Inflammatory macrophage treated with lipopolysaccharide for 4 hours (primary cell): ENCODE measurements around the gene PRR11.
"Not testable (repeated sequence)": the region's sequence is repeated elsewhere in the genome, so short reads cannot be mapped to it uniquely, and the experiment has no call there.

Experiments used
- DNase-seq: peaks from one replicate; pipeline ENCODE4 v3.0.0-alpha.2; 2020

The PRR11 gene

DNA sequence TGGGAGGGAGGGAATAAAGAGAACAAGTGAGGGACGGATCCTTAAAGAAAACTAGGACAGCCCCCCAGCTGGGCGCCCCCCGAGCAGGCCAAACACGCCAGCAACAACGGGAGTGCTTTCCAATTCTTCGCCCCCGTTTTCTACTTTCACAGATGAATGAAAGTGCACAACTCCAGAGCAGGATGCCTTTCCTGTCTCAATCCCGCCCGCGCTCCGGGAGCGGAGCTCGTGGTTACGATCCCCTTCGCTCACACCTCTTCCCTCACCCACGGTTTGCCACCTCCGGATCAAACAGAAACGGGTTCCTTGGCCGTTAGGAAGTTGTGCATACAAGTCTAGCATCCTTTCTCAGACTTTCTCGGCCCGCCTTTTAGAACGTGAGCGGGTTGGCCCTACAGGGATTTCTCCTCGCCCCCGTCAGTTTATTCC, 1.2 kb upstream of the PRR11 start:
- peak; percentile 5 for DNase-seq

- DNase-seq: peak; percentile 99
Observed at GRCh38 chr17:59154721-59155438, 666 bp upstream of the PRR11 start, which contains the start of gene SKA2. TSS of gene SKA2 (minus strand) at chr17:59155186. CDS start at chr17:59155163, 23 bp downstream.

DNA sequence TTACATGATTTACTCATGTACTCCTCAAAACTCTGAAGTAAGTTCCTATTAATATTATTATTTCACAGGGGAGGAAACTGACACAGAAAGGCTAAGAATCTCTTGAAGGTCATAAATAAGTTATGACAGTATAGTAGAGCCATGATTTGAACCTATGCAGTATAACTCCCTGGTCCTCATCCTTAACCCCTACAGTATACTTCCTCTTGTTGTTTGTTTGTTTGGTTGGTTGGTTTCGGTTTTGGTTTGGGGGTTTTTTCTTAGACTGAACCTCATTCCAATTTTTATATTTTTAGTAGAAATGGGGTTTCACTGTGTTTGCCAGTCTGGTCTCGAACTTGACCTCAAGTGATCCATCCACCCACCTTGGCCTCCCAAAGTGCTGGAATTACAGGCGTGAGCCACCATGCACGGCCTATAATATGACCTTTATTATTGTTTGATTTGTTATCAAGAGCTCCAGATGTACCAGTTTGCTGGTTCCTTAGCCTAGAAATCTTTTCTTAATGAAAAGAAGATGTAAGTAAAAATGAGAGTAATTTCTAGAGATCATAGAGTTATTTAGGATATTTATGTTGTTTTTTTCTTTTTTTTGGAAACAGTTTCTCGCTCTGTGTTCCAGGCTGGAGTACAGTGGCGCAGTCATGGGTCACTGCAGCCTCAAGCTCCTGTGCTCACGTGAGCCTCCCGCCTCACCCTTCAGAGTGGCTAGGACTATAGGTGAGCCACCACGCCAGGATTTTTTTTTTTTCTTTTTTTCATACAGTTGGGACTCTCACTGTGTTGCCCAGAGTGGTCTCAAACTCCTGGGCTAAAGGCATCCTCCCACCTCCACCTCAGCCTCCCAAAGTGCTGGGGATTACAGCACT, 4.8 kb downstream of the PRR11 start:
- DNase-seq: peak; percentile 37

- no peak for DNase-seq
Observed at GRCh38 chr17:59161477-59161876, 5.9 kb downstream of the PRR11 start.

DNA sequence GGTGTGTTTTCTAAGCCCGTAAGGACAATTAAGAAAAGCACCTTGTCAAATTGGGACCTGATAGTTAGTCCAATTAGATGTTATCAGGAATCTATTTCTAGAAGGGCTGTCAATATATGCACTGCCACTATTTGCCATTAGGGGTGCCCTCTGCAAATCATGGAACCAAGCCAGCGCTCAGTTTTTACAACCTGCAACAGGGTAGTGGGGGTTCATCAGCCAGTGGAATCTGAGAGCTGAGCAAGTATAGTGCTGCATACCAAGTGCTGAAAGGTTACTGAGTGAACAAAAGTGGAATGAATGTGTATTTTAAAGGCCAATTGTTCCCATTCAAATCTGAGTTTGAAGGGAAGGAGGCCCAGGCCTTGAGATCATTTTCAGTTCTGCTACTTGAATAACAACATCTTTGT, 10.4 kb downstream of the PRR11 start:
- peak; percentile 48 for DNase-seq

DNA sequence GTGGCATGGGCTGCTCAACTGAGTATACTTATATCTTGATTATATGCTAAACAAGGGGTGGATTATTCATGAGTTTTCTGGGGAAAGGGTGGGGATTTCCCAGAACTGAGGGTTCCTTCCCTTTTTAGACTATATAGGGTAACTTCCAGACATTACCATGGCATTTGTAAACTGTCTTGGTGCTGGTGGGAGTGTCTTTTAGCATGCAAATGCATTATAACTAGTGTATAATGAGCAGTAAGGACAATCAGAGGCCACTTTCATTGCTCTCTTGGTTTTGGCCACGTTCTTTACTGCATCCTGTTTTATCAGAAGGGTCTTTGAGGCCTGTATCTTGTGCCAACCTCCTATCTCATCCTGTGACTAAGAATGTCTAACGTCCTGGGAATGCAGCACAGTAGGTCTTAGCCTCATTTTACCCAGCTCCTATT, 12.0 kb downstream of the PRR11 start:
- DNase-seq: peak; percentile 85

DNA sequence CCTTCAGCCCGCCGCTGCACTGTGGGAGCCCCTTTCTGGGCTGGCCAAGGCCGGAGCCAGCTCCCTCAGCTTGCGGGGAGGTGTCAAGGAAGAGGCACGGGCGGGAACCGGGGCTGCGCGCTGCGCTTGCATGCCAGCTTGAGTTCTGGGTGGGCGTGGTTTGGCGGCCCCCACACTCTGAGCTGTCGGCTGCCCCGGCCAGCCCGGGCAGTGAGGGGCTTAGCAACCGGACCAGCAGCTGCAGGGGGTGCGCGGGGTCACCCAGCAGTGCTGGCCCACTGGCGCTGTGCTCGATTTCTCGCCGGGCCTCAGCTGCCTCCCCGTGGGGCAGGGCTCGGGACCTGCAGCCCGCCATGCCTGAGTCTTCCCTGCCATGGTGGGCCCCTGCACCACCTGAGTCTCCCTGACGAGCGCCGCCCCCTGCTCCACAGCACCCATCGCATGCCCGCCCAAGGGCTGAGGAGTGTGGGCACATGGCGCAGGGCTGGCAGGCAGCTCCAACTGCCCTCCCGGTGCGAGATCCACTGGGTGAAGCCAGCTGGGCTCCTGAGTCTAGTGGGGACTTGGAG, 17.0 kb downstream of the PRR11 start:
- DNase-seq: no peak

DNA sequence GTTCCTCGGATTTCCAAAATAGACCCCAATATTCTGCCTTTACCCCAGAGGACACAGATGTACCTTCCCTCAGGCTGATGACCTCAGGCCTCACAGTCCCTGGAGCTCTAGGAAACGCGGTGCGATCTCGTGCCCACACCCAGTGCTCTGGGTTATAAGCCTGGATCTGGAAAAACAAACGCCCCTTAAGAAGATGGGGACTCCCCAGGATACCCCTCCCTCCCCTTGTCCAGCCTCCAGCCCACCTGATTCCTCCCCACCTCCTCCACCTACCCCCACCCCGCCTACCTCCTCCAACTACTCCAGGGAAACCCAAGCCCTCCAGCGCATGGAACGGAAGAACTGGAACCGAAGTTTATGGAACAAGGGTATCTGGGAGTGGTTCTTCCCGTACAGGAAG, 19.1 kb downstream of the PRR11 start:
- no peak for DNase-seq

DNA sequence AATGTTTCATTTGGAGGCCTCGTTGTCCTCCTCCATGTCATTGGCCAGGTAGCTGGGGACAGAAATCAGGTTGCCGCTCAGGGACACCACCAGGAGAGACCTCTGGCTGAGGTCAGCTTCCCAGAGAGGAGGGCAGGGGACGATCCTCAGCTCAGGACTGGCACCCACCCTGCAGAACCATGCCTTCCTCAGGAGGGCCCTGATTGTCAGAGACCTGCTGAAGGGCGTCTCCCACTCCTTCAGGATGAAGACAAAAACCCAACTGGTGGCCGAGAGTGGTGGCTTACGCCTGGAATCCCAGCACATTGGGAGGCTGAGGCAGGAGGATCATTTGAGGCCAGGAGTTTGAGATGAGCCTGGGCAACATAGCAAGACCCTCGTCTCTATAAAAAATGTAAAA, 19.5 kb downstream of the PRR11 start:
- DNase-seq: no peak

GRCh38 chr17:59178266-59178985, 22.9 kb downstream of the PRR11 start:
- no peak for DNase-seq

DNA sequence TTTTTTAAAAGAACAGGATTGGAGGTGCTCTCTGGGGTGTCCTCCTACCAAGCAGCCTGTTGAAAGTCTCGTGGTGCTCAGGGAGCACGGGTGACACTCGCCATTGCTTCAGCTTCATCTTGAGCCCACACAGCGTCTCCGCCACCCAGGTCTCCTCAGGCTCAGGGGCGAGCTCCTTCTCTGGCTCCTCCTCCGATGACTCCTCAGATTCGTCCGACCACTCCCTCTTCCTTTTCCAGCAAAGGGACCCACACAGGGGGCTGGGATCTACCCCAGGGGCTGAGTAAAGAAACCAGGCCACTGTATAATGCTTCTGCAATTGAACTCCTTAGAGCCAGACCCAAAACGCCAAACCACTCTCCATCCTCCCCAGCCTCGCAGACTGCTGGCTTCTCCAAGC, 24.1 kb downstream of the PRR11 start:
- not testable (repeated sequence) for DNase-seq

DNA sequence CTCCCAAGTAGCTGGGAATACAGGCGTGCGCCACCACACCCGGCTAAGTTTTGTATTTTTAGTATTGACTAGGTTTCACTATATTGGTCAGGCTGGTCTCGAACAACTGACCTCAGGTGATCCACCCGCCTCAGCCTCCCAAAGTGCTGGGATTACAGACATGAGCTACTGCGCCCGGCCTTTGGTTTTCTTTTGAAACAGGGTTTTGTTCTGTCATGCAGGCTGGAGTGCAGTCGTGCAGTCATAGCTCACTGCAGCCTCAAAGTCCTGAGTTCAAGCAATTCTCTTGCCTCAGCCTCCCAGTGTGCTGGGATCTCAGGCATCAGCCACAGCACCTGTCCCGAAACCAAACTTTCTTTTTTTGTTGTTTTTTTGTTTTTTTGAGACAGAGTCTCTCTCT, 25.1 kb downstream of the PRR11 start:
- no peak for DNase-seq

DNA sequence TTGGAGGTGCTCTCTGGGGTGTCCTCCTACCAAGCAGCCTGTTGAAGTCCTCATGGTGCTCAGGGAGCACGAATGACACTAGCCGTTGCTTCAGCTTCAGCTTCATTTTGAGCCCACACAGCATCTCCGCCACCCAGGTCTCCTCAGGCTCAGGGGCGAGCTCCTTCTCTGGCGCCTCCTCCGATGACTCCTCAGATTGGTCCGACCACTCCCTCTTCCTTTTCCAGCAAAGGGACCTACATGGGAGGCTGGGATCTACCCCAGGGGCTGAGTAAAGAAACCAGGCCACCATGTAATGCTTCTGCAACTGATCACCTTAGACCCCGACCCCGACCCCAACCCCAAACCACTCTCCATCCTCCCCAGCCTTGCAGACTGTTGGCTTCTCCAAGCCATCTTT, 25.9 kb downstream of the PRR11 start:
- DNase-seq: no peak

DNA sequence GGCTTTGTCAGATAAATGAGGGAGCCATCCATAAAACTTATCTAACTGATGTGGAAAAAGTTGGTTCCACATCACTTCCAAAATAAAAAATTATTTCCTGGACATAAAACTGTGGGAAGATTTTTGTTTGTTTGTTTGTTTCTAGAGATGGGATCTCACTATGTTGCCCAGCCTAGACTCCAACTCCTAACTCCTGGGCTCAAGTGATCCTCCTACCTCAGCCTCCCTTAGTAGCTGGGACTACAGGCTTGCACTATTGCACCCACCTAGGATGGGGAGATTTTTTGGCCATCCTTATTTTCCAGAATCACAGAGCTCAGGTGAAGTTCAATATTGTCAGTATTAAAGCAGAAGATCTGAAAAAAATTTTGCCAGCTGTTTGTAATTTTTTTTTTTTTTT, 30.5 kb downstream of the PRR11 start:
- DNase-seq: no peak

GRCh38 chr17:59186850-59187249, 31.3 kb downstream of the PRR11 start:
- DNase-seq: no peak

DNA sequence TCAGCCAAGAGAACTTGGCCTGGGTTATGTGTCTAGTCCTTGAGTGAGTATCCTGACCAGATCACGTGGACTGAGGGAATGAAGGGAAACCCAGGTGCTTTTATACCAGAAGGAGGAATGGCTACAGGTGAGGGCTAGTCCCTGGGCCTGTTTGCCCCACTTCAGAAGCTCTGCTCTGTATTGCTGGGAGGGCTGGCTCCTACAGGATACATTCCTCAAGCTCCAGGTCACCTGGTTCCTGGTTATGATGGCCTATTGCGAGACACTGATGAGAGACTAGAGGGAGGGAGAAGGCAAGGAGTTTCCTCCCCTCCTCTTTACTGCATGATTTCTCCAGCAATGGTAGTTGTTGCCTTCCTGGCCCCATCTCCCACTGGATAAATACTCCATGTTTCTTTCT, 35.3 kb downstream of the PRR11 start:
- DNase-seq: no peak

GRCh38 chr17:59193336-59193862, 37.9 kb downstream of the PRR11 start:
- DNase-seq: no peak

DNA sequence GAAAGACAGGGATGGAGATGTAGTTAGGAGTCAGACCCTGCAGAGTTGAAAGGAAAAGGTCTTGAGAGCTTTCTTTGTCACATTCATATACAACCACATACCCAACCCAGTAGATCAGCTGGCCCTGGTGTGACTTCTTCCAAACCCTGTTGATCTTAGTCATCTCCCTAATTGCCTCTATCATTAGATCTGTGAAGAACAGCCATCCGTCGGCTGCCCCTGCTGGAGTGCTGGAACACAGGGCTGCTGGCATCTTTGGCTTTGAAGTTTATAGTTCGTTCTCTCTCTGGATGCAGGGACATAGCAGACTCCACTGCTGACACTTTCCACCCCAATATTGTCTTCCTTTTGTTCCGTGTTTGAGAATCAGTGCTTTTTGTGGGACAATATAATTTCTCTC, 43.9 kb downstream of the PRR11 start:
- DNase-seq: no peak

DNA sequence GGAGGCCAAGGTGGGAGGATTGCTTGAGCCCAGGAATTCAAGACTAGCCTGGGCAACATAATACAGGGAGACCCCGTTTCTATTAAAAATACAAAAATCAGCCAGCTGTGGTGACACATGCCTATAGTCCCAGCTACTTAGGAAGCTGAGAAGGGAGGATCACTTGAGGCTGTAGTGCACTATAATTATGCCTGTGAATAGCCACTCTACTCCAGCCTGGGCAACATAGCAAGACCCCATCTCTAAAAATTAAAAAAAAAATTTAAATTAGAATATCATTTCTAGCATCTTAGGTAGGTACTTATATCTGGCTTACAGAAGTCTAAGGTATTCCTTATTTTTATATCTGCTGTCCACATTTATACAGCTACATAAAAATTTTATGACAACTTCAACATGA, 46.8 kb downstream of the PRR11 start:
- DNase-seq: no peak

DNA sequence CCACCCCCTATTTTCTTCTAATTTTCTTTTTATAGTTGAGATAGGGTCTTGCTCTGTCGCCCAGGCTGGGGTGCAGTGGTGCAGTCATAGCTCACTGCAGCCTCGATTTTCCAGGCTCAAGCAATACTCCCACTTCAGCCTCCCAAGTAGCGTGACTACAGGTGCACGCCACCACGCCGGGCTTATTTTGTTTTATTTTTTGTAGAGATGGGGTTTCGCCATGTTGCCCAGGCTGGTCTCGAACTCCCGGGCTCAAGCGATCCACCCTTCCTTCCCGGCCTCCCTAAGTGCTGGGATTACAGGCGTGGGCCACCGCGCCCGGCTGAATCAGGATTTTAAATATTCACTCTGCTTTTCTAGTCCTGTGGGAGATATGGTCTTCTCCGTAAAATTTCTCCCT, 63.8 kb downstream of the PRR11 start:
- no peak for DNase-seq

- DNase-seq: no peak
Observed at GRCh38 chr17:59219992-59220327, 64.4 kb downstream of the PRR11 start.

GRCh38 chr17:59220328-59221158, 65.0 kb downstream of the PRR11 start, which contains the start of gene GDPD1:
TSS of gene GDPD1 (plus strand) at chr17:59220511. CDS start at chr17:59220610, 99 bp downstream.
- DNase-seq: peak; percentile 94
